GM19099 (cell line): ENCODE data around the gene RMI2.

Source experiments
- POLR2A ChIP-seq: IDR thresholded peaks from 3 replicates; pipeline ENCODE4 v1.6.1; 2011; ENCODE audit warnings: low read depth; ENCODE audit not compliant: insufficient read length; ENCODE audit errors: extremely low read depth

RMI2 gene

DNA sequence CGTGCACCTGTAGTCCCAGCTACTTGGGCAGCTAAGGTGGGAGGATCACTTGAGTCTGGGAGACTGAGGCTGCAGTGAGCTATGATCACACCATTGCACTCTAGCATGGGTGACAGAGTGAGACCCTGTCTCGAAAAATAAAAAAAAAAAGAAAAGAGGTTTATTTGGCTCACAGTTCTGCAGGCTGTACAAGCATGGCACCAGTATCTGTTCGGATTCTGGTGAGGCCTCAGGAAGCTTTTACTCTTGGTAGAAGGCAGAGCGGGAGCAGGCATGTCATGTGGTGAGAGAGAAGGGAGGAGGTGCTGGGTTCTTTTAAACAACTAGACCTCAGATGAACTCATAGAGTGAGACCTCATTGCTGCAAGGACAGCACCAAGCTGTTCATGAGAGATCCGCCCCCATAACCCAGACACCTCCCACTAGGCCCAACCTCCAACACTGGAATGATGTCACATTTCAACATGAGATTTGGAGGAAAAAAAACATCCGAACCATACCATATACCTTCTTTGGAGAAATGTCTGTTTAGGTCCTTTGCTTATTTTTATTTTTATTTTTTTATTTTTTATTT lies 10.3 kb upstream of the RMI2 start:
- TF ChIP-seq POLR2A, result no peak

GRCh38 chr16:11339075-11339474 lies 6.2 kb upstream of the RMI2 start:
- no peak for TF ChIP-seq POLR2A

GRCh38 chr16:11340710-11341109 lies 4.5 kb upstream of the RMI2 start:
- TF ChIP-seq POLR2A, result no peak

- no peak for TF ChIP-seq POLR2A
Observed at GRCh38 chr16:11341371-11341770, 3.9 kb upstream of the RMI2 start.

- TF ChIP-seq POLR2A, result no peak
Observed at GRCh38 chr16:11342021-11342855, 3.0 kb upstream of the RMI2 start.

DNA sequence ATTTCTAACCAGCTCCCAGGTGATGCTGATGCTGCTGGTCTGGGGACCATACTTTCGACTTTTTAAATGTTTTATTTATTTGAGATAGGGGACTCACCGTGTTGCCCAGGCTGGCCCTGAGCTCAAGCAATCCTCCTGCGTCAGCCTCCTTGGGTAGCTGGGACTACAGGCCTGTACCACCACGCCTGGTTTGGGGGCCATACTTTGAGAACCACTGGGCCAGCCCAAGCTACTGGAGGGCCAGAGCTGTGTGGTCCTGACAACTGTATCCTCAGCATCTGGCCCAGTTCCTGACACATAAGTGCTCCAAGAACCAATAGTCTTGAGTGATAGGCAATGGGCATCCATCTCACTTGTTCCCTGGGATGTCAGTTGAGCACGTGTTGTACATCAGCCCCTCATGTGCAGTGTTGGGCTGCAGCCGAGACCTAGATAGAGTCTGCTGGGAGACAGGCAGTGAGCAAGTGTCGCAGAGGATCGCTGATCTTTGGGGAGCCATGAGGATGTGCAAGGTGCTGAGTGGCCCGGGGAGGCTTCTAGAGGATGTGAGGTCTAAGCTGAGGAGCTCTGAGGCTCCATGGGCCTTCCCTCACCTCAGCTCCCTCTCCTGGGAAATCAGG lies 1.6 kb downstream of the RMI2 start:
- TF ChIP-seq POLR2A, result no peak

DNA sequence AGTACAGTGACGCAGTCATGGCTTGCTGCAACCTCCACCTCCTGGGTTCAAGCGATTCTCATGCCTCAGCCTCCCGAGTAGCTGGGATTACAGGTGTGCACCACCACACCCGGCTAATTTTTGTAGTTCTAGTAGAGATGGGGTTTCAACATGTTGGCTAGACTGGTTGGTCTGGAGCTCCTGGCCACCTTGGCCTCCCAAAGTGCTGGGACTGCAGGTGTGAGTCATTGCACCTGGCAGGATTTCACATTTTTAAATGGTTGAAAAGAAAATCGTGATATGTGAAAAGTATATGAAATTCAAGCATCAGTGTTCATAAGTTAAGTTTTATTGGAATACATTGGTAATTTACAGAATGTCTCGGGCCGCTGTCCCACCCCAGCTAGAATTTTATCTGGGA lies 2.6 kb downstream of the RMI2 start:
- TF ChIP-seq POLR2A, result no peak

DNA sequence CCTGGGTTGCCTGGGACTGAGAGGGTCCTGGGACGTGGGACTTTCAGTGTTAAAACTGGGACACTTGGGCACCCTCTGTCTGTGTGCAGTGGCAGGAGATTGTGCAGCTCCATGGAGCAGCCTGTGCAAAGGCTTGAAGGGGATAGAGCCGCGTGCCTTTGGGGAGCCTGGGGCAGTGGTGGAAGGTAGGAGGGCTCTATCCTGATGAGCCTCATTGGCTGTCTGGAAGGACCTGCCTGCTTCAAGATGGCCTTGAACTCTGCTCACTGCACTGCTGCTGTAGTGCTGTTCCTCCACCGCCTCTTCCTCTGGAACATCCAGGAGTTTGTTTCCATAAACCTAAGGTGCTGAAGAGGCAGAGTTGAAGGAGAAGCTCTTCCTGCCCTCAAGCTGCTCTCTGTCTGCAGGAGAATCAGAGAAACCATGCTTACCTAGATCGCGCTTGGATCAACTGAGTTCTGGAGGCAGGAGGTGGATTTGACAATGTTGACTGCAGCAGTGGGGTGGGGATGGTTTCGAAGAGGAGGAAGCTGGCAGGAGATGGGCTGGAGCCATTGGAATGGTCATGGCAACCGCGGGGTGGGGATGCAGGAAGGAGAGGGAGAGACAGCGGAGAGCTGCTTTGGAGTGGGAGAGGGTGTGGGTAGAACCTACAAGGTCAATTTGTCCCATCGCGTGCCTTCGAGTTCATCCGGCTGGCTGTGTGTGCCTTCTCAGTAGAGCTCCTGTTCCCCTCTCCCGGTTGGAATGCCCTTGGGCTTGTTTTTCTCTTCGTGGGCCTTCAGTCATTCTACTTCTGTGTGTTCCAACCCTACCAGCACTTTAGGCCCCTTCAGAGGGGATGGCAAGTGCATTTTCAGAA lies 3.7 kb downstream of the RMI2 start:
- TF ChIP-seq POLR2A, result no peak

GRCh38 chr16:11349599-11350276 lies 4.5 kb downstream of the RMI2 start:
- TF ChIP-seq POLR2A, result no peak

- TF ChIP-seq POLR2A, result no peak
Observed at GRCh38 chr16:11350519-11350918, 5.3 kb downstream of the RMI2 start.

- TF ChIP-seq POLR2A, result no peak
Observed at GRCh38 chr16:11350921-11351335, 5.7 kb downstream of the RMI2 start.

DNA sequence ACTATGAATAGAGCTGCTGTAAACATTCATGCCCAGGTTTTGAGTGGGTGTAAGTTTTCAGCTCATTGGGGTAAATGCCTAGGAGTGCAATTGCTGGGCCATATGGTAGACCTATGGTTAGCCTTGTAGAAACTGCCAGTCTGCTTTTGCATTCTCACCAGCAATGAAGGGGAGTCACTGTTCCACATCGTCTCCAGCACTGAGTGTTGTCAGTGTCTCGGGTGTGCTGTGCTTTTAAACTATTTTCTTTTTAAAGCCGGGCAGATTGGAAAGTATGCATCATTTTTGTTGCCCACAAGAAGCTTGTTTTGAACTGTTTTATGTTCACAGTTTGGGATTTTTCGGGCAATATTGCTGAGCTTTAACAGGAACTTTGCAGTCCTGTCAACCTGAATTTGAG lies 7.9 kb downstream of the RMI2 start:
- TF ChIP-seq POLR2A, result no peak

DNA sequence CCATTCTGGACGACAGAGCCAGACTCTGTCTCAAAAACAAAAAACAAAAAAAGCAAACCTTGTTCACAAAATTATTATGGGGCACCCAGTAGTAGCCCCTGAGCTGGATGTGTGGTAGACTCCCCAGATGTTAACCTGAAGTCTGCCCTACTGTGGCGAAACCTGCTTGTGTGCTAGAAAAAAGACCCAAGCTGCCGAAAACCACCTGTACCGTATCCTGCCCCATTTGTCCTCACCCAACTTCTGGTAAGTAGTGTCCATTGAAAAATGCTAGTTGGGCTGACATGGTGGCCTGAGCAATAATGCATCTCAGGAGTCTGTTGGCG lies 9.1 kb downstream of the RMI2 start:
- TF ChIP-seq POLR2A, result no peak

- TF ChIP-seq POLR2A, result no peak
Observed at GRCh38 chr16:11354733-11355574, 9.7 kb downstream of the RMI2 start.
